HG03159 (cell line): Measurements from ENCODE around the gene ZNF385C.

Experiments
- ATAC-seq: cut with Tn5 transposase; IDR thresholded peaks from one replicate; pipeline ENCODE4 v1.9.1; 2021; ENCODE audit warnings: mild to moderate bottlenecking, moderate library complexity; ENCODE audit not compliant: unreplicated experiment

ZNF385C gene

DNA sequence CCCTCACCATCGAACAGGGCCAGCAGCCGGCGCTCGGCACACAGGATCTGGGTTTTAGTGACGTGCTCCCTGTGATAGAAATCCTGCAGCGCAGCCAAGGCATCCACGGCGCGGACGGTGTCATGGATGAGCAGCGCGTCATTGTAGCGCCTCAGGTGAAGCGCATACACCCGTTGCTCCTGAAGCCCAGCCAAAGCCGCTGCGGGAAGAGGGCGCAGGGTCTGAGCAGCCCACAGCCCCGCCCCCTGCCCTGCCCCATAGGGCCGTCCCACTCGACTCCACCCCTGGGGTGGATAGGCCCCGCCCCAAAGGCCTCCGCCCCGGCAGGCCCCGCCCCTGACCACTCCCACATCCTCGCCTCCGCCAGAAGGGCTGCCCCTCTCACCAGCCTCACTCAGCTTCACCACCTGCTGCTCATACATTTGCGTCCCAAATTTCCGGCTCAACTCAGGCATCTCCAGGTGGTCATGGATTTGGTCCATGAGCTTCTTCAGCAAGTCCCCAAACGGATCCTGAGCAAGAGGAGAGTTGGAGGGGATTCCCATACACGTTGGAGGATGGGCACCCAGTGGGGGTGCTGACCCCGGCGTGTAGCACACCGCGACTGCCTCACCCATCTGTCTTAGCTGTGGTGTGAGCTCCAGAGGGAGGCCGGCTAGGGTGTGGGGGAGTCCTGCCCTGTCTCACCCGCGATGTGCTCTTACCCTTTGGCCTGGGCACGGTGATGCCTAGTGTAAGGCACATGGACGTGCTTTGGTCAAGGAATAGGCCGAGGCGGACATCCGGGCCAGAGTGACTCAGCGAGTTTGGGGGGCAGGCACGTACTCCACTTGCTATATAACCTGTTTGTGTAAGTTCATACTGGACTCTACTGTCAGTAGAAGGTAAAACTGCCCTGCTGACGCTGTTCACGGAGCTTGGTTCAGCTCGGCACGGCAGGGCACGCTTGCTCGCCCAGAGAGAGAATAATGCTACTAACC is 9.6 kb upstream of the ZNF385C start:
- ATAC-seq: no peak

DNA sequence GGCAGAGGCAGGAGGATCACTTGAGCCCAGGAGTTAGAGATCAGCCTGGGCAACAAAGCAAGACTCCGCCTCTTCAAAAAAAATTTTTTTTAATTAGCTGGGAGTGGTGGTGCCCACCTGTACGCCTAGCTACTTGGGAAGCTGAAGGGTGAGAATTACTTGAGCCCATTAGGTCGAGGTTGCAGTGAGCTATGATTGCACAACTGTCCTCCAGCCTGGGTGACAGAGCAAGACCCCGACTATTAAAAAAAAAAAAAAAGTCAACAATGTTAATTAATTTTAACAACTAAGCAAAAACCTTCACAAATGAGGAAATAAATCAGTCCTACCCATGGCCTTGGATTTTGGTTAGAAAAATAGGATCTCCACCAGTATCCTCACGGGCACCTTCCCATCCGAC is 8.9 kb upstream of the ZNF385C start:
- ATAC-seq: no peak

DNA sequence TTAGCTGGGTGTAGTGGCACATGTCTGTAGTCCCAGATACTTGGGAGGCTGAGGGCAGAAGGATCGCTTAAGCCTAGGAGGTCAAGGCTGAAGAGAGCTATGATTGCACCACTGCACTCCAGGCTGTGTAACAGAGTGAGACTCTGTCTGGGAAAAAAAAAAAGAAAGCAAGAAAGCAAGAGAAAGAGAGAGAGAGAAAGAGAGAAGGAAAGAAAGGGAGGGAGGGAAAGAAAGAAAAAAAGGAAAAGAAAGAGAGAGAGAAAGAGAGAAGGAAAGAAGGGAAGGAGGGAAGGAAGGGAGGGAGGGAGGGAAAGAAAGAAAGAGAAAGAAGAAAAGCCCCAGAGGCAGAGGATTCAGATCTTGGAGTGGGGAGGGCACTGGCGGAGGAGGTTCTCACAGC is 7.7 kb upstream of the ZNF385C start:
- no peak for ATAC-seq

DNA sequence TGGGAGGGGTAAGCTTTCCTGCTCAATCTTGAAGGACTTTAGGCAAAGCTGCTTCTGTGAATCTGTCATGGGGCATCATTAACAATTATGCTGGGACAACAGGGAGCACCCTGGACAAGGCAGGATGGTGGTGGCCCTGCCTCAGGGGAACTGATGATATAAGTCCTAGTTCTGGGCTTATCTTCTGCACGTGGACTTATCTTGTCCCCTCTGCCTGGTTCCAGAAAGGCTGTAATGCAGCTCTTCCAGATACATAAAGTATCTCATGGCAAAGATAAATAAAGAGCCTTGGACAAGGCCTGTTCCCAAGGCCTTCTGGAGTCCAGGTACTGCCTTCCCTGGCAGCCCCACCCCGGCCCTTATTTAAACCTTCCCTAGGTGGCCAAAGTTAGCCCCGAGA is 6.0 kb upstream of the ZNF385C start:
- no peak for ATAC-seq

GRCh38 chr17:42103221-42103954 is 5.1 kb upstream of the ZNF385C start:
- ATAC-seq: no peak

- no peak for ATAC-seq
These were observed 3.4 kb upstream of the ZNF385C start for GRCh38 chr17:42101513-42102292.

DNA sequence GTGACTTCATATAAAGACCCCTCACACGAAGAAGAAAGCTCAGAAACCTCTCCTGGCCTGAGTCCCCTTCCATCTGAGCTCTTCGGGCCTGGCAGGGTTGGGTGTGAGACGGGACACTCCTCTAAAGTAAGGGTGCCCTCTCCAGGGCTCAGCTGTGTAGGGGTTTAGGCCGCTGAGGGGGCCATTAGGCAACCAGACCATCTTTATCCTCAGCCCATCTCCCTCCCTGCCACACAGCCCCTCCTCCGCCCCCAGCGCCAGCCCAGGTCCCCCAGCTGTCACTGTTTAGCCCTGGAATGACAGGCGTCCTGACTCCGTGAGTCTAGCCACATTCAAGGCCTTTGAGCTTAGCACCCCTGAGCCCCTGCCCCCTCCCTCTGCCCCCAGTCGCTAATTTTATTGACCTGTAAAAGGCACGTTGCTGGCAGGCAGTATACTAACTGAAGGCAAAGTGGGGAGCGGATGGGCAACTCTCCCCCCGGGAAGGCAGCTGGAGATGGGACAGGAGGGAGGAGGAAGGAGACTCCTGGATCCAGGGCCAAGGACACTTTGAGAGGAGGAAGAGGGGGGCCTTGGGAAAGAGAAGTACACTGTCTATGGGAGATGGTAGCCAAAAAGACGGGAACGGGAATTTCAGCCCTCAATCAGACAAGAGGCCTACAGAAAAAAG is 592 bp upstream of the ZNF385C start:
- ATAC-seq: no peak

GRCh38 chr17:42096360-42097111 is 1.7 kb downstream of the ZNF385C start:
- no peak for ATAC-seq

GRCh38 chr17:42094375-42095069 is 3.8 kb downstream of the ZNF385C start:
- ATAC-seq: no peak

DNA sequence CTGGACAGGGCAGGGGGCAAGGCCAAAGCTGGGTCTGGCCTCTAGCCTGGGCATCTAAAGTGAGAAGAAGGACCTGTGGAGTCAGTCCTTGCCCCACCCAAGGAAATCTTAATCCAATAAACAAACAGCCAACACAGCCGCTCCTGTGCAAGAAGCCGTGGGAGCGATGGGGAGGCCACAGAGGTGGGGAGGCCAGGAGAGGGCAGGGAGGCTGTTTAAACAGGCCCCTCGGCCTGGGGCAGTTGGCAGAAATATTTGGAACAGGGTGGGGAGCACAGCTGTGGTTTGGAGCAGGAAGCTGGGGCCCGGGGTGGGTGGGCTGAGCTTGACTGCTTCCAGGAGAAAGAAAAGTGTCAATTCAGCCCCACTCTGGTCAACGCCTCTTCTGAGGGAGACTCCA is 5.3 kb downstream of the ZNF385C start:
- ATAC-seq: no peak

DNA sequence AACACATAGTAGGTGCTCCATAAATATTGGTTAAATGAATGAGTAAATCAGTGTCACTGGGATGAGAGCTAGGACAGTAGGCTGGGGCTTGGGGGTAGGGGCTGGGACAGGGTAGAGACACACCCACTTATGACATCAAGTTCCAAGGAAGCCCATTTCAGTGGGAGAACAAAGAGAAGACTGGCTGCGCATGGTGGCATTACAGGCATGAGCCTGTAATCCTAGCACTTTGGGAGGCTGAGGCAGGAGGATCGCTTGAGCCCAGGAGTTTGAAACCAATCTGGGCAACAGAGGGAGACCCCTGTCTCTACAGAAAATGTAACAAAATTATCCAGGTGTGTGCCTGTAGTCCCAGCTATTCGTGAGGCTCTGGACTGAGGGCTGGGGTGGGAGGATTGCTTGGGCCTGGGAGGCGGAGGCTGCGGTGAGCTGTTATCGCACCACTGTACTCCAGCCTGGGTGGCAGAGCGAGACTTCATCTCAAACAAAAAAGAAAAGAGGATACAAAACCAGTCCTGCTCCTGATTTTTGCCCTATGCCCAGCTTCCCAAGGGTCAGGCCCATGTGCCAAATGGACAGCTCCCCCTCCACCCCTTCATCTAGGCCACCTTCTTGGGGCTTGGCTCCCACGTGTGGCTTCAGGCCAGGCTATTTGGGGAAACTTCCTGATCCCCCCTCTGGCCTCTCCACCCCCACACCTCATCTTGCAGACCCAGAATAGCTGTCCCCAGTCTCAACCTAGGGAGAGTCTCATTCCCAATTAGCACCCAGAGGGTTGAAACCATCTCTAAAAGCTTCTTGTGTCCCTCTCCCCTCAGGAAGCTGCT is 7.1 kb downstream of the ZNF385C start:
- ATAC-seq: no peak

DNA sequence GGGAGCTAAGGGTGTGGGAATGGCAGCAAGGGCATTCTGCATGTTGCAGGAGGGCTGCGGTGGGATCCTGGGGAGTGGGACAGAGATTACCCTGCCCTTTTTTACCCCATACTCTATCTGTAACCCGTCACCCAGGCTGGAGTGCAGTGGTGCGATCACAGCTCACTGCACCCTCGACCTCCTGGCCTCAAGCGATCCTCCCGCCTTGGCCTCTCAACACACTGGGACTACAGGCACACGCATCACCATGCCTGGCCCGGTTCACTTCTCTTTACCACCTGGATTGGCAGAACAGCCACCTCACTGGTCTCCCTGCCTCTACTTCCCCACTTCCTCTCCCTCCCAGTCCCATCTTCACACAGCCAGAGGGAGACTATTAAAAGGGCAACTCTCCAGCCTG is 9.5 kb downstream of the ZNF385C start:
- ATAC-seq: no peak

- no peak for ATAC-seq
These were observed 10.3 kb downstream of the ZNF385C start for GRCh38 chr17:42087736-42088705.

GRCh38 chr17:42087042-42087701 is 11.1 kb downstream of the ZNF385C start:
- ATAC-seq: no peak

GRCh38 chr17:42081516-42082129 is 16.6 kb downstream of the ZNF385C start:
- ATAC-seq: no peak

DNA sequence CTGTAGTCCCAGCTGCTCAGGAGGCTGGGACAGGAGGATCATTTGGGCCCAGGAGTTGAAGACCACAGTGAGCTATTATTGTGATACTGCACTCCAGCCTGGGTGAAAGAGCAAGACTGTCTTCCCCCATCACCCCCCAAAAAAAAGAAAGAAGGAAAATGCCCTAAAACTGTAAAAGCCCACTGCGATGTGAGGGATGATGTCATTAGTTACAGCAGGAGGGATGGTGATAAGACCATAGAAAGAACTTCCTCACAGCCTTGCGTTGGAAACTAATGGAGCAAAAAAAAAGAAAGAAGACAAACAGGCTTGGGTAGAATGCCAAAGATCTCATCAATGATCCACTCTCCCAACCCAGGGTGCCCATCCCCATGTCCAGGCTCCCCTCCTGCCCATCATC is 18.7 kb downstream of the ZNF385C start:
- no peak for ATAC-seq
